Activated CD8-positive, alpha-beta memory T cell treated with anti-CD3 and anti-CD28 coated beads for 4 hours (primary cell): ENCODE measurements around the gene STRIP1.
"Not testable (repeated sequence)": the region's sequence is repeated elsewhere in the genome, so short reads cannot be mapped to it uniquely, and the experiment has no call there.

Experiments used
- DNase-seq, 2 donors: peaks; one replicate each; pipeline ENCODE4 v3.0.0-alpha.2; 2020; ENCODE audit warnings: low read depth in 2 of 2

STRIP1 gene

GRCh38 chr1:110070282-110070669 lies 35.9 kb downstream of the STRIP1 start:
- no peak for DNase-seq

- DNase-seq = no peak
Measured at GRCh38 chr1:110070671-110071242, 36.3 kb downstream of the STRIP1 start, which contains the start of gene ALX3. TSS of gene ALX3 (minus strand) at chr1:110070672. CDS start at chr1:110070612, 60 bp downstream.

DNA sequence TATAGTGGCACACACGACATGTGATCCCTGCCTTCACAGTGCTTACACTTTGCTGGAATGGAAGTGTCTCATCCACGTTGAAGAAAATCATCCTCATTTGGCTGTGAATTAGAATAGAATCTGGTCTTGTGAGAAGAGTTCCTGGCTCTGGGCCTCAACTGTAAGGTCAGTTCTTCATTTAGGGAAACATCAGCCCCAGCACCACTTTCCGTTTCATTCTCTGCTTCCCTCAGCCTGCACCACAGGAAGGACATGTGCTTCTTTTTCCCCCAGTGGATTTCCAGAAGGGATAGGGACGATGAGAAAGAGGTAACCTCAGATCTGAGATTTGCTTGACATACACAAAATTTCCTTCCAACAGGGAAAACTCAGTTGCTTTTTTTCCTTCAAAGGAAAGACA lies 39.7 kb downstream of the STRIP1 start:
- DNase-seq = no peak

DNA sequence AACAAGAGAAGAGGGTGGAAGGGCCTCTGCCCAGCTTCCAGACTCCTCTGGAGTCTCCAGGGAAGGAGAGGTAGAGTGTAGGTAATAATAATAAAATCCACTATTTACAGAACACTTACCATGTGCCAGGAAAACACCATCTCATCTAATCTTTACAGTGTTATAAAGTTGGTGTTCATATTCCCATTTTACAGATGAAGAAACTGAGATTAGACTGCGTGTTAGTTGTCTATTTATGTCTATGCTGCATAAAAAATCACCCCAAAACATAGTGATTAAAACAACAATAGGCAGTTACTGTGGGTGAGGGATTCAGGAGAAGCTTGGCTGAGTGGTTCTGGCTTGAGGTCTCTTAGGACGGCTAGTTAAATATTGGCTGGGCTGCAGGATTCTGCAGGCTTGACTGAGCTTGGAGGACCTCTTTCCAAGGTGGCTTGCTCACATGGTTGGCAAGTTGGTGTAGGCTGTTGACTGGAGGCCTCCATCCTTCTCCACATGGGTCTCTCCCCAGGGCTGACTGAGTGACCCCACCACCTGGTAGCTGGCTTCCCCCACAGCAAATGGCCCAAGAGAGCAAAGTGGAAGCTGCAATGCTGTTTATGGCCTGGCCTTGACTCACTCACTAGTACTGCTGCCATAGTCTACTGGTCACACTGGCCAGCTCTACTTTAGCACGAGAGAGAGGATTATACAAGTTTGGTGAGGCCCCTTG lies 42.5 kb downstream of the STRIP1 start:
- no peak for DNase-seq

DNA sequence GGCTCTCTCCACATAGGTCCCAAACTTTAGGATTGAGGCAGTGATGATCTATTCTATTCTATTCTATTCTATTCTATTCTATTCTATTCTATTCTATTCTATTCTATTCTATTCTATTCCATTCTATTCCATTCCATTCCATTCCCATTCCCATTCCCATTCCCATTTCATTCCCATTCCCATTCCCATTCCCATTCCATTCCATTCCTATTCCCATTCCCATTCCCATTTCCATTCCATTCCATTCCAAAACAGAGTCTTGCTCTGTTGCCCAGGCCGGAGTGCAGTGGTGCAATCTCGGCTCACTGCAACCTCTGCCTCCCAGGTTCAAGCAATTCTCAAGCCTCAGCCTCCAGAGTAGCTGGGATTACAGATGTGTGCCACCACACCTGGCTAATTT lies 45.6 kb downstream of the STRIP1 start:
- not testable (repeated sequence) for DNase-seq

DNA sequence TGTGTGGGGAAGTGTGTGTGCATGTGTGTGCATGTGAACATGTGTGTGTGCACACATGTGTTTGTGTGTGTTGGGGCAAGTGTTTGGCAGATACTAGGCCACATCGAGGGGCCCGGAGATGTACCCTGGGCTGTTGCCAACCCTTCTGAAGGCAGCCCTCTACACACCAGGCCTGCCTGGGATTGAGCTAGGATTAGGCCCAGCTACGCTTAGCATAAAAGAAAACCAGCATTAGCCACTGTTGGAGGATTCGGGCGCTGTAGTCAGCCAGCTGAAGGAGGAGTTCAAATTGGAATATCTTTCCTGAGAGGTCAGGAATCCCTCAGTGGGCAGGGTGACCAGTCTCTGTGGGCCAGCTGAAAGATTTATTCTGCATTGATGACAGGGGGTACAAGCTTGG lies 46.6 kb downstream of the STRIP1 start:
- no peak for DNase-seq

- no peak for DNase-seq
Measured at GRCh38 chr1:110082477-110082876, 48.1 kb downstream of the STRIP1 start.

DNA sequence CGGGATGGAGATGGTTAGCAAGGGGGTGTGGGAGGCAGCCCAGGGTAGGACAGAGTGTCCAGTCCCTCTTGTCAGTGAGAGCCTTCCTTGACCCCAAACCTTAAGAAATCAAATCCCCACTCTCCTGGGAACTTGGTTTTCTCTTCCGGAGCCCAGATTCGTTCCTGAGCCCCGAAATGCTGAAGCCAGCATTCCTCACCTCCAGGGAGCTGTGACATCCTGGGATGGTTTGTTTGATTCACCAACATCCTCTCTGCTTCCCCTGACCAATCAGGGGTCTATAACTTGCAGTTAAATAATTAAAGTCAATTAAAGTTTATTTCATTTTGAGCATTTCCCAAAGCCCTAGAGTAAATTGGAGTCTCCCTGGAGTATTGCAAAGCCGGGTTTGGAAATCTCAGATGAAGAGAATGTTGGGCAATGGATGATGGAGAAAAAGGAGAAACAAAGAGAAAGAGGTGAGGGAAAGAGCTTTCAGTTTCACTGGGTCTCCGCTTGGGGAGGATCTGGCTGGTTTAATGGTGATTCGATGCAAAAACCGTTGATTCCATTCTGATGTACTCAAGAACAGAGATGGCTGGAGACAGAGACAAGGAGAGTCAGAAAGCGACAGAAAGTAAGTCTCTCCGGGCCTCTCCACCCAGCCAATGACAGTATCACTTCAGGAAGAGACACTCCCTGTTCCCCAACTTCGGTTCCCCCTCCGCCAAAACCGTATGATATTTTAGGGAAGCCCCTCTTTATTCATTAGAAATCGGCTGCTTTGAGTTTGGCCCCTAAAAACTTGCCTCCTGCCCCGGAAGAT lies 48.8 kb downstream of the STRIP1 start:
- DNase-seq = no peak

DNA sequence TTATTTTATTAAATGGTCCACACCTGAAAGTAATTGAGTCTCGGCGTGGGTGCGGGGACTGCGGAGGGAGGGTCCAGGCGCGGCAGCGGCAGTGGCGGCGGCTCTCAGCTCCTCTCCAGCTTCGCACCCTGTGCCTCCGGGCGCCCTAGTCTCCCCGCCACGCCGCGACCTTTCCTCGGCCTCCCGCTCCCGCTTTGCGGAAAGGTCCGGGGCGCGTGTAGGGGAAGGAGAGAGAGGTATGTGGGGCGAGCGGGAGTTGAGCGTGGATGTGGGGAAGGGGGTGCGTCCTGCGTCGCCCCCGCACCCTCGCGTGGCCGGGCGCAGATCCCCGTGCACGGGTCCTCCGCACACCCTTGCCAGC lies 49.4 kb downstream of the STRIP1 start:
- DNase-seq = no peak

DNA sequence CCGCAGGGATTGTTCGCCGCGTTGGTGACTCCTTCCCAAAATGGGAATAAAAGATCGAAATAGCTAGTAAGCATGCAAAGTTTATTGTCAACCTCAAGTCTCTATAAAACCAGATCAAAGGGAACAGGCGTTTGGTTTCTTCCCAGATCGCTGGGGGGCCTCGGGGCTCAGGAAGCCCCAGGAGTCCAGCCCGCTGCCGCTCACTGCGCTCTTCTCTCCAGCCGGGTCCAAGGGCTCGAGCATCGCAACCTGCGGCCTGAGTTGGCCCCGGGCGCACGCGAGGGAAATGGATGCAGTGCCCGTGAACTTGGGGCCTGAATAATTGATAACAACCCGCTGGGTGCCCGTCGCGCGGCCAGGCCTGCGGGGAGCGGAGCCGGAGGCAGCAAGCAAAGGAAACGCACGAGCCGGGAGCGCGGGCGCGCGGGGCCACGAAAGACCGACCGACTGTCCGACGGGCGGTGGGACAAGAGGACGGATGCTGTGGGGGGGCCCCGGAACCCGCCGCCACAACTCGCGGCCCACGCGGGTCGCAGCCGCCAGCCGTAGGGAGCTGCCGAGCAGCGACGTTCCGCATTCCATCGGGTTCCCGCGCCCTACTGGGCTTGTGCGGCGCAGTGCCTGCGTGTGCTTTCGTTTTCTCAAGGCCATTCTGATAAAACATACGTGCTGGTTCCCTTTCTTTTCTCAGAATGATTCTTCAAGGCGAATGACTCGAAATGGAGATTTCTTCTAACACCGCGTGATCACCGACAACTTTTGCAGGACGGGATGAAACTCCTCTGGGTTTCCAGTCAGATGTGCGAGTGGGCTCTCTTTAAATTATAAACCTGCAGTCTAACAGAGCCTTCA lies 50.0 kb downstream of the STRIP1 start:
- DNase-seq = no peak

GRCh38 chr1:110085671-110086070 lies 51.2 kb downstream of the STRIP1 start:
- DNase-seq = no peak

DNA sequence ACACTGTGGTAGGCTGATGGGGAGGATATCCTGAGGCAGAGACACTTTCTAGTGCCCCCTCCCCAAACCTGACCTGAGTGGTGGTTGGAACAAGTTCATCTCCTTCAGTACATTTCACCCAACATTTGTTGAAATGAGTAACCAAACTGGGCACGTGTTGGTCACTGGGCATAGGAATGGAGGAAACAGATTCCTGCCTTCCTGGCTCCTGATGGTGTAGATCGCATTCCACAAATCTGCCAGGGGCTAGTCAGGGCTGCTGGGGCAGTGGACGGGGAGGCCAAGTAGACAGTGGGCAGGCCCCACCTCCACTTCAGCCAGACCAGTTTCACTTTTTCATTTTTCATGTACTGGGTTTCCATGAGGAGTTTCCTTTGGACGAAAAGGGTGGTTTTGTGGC lies 52.5 kb downstream of the STRIP1 start:
- no peak for DNase-seq

DNA sequence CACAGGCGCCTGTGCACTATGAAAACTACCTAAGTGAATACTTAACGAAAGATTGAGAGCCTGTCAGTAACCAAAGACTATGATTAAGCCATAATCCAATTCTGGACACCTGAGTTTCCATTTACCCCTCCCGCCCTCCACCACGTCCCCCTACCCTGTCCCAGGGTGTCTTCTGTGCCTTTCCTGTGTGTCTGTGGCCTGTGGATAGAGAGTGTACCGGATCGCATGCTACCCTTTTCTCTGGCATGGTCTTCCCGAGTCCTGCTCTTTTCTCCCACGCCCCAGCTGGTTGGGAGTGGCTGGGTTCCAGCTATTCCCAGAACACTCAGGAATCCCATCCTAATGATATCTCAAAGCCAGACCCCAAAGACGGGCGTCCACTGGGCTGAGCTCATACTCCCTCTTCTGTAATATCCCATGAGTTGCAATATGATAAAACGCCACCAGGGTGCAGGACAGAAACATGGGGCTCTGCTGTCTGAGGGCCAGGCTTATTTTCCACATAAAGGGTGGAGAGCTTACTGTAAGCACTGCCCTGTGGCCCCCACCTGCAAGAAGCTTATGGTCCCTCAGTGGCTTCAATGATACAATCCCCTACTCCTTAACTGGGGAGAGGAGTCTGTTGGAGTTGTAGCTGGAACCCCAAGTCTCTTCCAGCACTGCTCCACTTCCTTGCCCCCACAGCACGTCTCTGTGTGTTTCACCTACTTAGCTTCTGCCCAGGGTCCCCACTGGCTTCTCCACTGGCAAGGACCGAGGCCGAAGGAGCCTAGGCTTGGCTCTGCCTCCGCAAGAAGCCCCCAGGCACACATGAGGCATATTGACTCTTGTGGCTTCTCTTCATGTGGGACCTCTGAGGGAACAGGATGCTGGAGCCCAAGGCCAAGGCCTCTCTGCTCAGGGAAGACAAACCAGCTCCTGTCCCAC lies 53.7 kb downstream of the STRIP1 start:
- peak in 1 of 2 donors; percentile 16 for DNase-seq

- no peak for DNase-seq
Measured at GRCh38 chr1:110088739-110089316, 54.4 kb downstream of the STRIP1 start.

- no peak for DNase-seq
Measured at GRCh38 chr1:110089561-110090275, 55.3 kb downstream of the STRIP1 start.

GRCh38 chr1:110091381-110091780 lies 57.0 kb downstream of the STRIP1 start:
- no peak for DNase-seq

DNA sequence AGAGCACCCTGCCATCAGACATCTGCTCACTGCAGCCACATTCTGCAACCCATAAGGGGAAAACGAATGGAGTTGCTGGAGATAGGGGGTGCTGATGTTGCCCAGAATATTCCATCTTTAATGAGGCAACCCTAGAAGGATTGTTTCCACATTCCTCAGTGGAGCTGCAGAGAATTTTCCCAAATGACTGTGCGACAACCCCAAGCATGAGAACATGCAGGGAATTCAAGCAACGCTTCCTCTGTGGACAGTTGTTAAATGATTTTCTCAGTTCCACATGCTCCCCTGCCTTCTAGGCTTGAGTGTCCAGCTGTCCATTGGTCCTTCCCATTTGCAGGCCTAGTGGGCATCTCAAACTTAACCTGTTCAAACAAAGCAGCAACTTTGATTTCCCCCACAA lies 57.4 kb downstream of the STRIP1 start:
- no peak for DNase-seq

GRCh38 chr1:110092991-110093390 lies 58.6 kb downstream of the STRIP1 start:
- no peak for DNase-seq

DNA sequence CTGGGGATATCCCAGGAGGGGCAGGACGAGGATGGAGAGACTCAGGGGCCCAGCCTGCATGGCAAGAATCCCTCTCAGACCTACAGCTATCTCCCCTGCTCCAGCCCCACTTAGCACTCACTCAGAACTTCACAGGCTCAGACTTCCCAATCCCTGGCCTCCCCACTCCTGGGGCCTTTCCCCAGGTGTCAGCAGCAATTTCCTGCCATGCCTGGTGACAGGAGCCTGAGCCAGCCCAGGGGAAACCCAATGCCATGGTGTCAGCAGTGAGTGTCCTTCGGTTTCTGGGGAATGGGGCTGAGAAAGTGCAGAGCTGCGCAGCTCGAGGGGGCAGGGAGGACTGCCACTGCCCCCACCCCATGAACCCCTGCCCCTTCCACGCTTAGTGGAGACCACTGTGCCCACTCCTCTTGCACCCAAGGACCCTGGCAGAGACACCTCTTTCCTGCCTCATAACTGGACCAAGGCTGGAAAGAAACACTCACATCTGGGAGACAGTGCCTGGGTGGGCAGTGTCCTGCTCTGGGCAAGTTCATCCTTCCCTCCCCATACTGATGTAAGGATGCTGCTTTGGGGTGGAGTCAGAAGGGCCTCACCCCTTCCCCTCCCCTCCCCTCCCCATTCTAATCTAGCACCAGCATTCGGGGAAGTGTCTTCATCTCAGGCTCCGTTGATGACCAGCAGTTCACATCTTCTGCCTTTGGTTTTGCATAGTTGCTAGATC lies 60.7 kb downstream of the STRIP1 start:
- DNase-seq = no peak
